K562 (cell line): ENCODE measurements around the gene SLC34A1.

ENCODE experiments used
- CBX1 ChIP-seq: sonication (generic); IDR thresholded peaks from 2 replicates; pipeline ENCODE4 v1.6.1; 2016; ENCODE audit warnings: antibody characterized with exemption, low read depth, mild to moderate bottlenecking
- HDAC2 ChIP-seq: fragments of 450-650 bp; IDR thresholded peaks from 2 replicates; pipeline ENCODE4 v1.6.1; 2016; ENCODE audit warnings: mild to moderate bottlenecking
- POLR2AphosphoS5 ChIP-seq: IDR thresholded peaks from 2 replicates; pipeline ENCODE4 v1.6.1; 2011; ENCODE audit warnings: mild to moderate bottlenecking, low read depth, low read length, moderate library complexity; ENCODE audit not compliant: control insufficient read depth, insufficient read depth
- SNRNP70 ChIP-seq: fragments of 200-400 bp; formaldehyde crosslinking; optimal IDR thresholded peaks from 2 replicates; pipeline ENCODE3; 2017; ENCODE audit warnings: low read depth, low read length
- SOX6 ChIP-seq: fragments of 450-650 bp; IDR thresholded peaks from 2 replicates; pipeline ENCODE4 v1.6.1; 2014; ENCODE audit warnings: mild to moderate bottlenecking
- ZKSCAN1 ChIP-seq: fragments of 150-350 bp; IDR thresholded peaks from 2 replicates; pipeline ENCODE4 v1.6.1; 2016; ENCODE audit warnings: low read depth, low read length
- TF ChIP-seq, protein P1 (sequence below): sonication (generic); formaldehyde crosslinking; IDR thresholded peaks from 2 replicates; pipeline ENCODE4 v1.8.0; 2023; ENCODE audit warnings: mild to moderate bottlenecking, missing genetic modification reagents
- TF ChIP-seq, protein P2 (sequence below): sonication (generic); formaldehyde crosslinking; IDR thresholded peaks from 2 replicates; pipeline ENCODE4 v1.8.1; 2023; ENCODE audit warnings: mild to moderate bottlenecking, missing genetic modification reagents

DNA sequence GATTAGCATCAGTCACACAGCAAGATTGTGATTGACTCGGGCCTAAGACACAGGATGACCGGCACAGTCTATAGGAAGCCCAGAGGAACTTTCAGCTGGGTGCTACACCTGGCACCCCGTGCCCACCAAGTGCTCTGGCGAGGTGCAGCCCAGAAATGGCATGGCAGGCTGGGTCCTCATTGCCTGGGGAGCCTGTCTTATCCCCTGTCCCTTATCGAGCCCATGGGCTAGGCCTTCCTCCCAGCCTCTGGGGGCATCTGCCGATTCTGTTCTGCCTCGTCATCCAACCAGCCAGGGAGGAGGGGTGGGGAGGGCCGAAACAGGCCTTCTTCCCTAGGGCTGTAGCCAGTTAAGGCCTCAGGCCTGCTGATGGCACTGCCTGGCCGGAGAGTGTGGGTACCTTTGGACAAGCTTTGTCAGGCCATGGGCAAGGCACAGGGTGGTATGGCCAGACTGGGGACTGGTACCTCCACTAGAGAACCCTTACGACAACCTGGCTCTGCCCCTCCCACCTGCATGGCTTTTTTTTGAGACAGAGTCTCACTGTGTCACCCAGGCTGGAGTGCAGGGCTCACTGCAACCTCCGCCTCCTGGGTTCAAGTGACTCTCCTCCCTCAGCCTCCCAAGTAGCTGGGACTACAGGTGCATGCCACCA is 43.8 kb downstream of the SLC34A1 start:
- TF ChIP-seq, protein P1, sequence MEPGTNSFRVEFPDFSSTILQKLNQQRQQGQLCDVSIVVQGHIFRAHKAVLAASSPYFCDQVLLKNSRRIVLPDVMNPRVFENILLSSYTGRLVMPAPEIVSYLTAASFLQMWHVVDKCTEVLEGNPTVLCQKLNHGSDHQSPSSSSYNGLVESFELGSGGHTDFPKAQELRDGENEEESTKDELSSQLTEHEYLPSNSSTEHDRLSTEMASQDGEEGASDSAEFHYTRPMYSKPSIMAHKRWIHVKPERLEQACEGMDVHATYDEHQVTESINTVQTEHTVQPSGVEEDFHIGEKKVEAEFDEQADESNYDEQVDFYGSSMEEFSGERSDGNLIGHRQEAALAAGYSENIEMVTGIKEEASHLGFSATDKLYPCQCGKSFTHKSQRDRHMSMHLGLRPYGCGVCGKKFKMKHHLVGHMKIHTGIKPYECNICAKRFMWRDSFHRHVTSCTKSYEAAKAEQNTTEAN (CRISPR knock-in tag): no peak
- TF ChIP-seq SNRNP70: no peak
- TF ChIP-seq ZKSCAN1: no peak
- TF ChIP-seq HDAC2: no peak
- TF ChIP-seq SOX6: no peak; the same call in 1 of the 2 replicates
- TF ChIP-seq, protein P2, sequence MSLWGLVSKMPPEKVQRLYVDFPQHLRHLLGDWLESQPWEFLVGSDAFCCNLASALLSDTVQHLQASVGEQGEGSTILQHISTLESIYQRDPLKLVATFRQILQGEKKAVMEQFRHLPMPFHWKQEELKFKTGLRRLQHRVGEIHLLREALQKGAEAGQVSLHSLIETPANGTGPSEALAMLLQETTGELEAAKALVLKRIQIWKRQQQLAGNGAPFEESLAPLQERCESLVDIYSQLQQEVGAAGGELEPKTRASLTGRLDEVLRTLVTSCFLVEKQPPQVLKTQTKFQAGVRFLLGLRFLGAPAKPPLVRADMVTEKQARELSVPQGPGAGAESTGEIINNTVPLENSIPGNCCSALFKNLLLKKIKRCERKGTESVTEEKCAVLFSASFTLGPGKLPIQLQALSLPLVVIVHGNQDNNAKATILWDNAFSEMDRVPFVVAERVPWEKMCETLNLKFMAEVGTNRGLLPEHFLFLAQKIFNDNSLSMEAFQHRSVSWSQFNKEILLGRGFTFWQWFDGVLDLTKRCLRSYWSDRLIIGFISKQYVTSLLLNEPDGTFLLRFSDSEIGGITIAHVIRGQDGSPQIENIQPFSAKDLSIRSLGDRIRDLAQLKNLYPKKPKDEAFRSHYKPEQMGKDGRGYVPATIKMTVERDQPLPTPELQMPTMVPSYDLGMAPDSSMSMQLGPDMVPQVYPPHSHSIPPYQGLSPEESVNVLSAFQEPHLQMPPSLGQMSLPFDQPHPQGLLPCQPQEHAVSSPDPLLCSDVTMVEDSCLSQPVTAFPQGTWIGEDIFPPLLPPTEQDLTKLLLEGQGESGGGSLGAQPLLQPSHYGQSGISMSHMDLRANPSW (CRISPR knock-in tag): no peak
- peak; percentile 68 for TF ChIP-seq POLR2AphosphoS5
- TF ChIP-seq CBX1: no peak
